ENCODE data around the gene TSSC4.

GRCh38 chr11:2393941-2394817, 6.4 kb upstream of the TSSC4 start:
- no peak for TF ChIP-seq CTCF (IDR thresholded peaks at IDR 0.05)
- TF ChIP-seq POLR2A (IDR thresholded peaks at IDR 0.05): no peak
- TF ChIP-seq POLR2AphosphoS5 (IDR thresholded peaks at IDR 0.05): no peak
